ENCODE data around the gene KRT73.
A peak's percentile ranks its signal among the peaks of the same experiment; 100 is the strongest.

The KRT73 gene

GRCh38 chr12:52561880-52562449 lies 56.4 kb downstream of the KRT73 start:
- TF ChIP-seq JUND (IDR thresholded peaks at IDR 0.05; ENCODE audit: low read depth) = no peak
- DNase-seq (ENCODE audit: low read depth in 1 of 2, low spot score in 1 of 2) = peak in 1 of 2 experiments; percentile 39
- in situ Hi-C loops (cut with HindIII; ENCODE audit: low pct_unique_long_range_greater_than_20kb, low sequenced_read_pairs) = no loop called here

GRCh38 chr12:52559979-52560378 lies 58.4 kb downstream of the KRT73 start:
- in situ Hi-C loops (cut with HindIII; ENCODE audit: low pct_unique_long_range_greater_than_20kb, low sequenced_read_pairs) = no loop called here
- DNase-seq (ENCODE audit: low read depth in 1 of 2, low spot score in 1 of 2) = no peak
- no peak for TF ChIP-seq JUND (IDR thresholded peaks at IDR 0.05; ENCODE audit: low read depth)

GRCh38 chr12:52558781-52559445 lies 59.4 kb downstream of the KRT73 start:
- DNase-seq (ENCODE audit: low read depth in 1 of 2, low spot score in 1 of 2) = no peak
- in situ Hi-C loops (cut with HindIII; ENCODE audit: low pct_unique_long_range_greater_than_20kb, low sequenced_read_pairs) = no loop called here
- TF ChIP-seq JUND (IDR thresholded peaks at IDR 0.05; ENCODE audit: low read depth) = no peak

All from T47D (cell line).